Measurements from ENCODE around the gene EPHB2.

Gene EPHB2

GRCh38 chr1:22865736-22866135, 155.1 kb downstream of the EPHB2 start:
- DNase-seq: no peak

- DNase-seq: no peak
Observed at GRCh38 chr1:22866868-22867267, 156.2 kb downstream of the EPHB2 start.

GRCh38 chr1:22868331-22868730, 157.7 kb downstream of the EPHB2 start:
- no peak for DNase-seq

- no peak for DNase-seq
Observed at GRCh38 chr1:22869325-22869724, 158.7 kb downstream of the EPHB2 start.

GRCh38 chr1:22870201-22870871, 159.7 kb downstream of the EPHB2 start:
- no peak for DNase-seq

- no peak for DNase-seq
Observed at GRCh38 chr1:22872981-22873664, 162.5 kb downstream of the EPHB2 start.

GRCh38 chr1:22874785-22875184, 164.1 kb downstream of the EPHB2 start:
- DNase-seq: no peak

GRCh38 chr1:22875241-22875640, 164.6 kb downstream of the EPHB2 start:
- DNase-seq: no peak

GRCh38 chr1:22875841-22876240, 165.2 kb downstream of the EPHB2 start:
- DNase-seq: no peak

GRCh38 chr1:22876359-22877111, 165.9 kb downstream of the EPHB2 start:
- no peak for DNase-seq

GRCh38 chr1:22877112-22877915, 166.7 kb downstream of the EPHB2 start:
- DNase-seq: no peak

GRCh38 chr1:22877980-22878379, 167.3 kb downstream of the EPHB2 start:
- no peak for DNase-seq

GRCh38 chr1:22878626-22879025, 168.0 kb downstream of the EPHB2 start:
- no peak for DNase-seq

GRCh38 chr1:22879445-22879844, 168.8 kb downstream of the EPHB2 start:
- no peak for DNase-seq

GRCh38 chr1:22880174-22880601, 169.5 kb downstream of the EPHB2 start:
- DNase-seq: no peak

- DNase-seq: no peak
Observed at GRCh38 chr1:22883406-22883805, 172.8 kb downstream of the EPHB2 start.

GRCh38 chr1:22884806-22885530, 174.3 kb downstream of the EPHB2 start:
- no peak for DNase-seq

GRCh38 chr1:22886211-22886610, 175.6 kb downstream of the EPHB2 start:
- no peak for DNase-seq

GRCh38 chr1:22887491-22887890, 176.9 kb downstream of the EPHB2 start:
- no peak for DNase-seq

- no peak for DNase-seq
Observed at GRCh38 chr1:22888320-22889075, 177.9 kb downstream of the EPHB2 start.

- DNase-seq: no peak
Observed at GRCh38 chr1:22889213-22889827, 178.7 kb downstream of the EPHB2 start.
